WTC11 (cell line): ENCODE data around the gene TAAR2.

ENCODE experiments used
- CREB1 ChIP-seq: sonication (generic); formaldehyde crosslinking; IDR thresholded peaks from 2 replicates; pipeline ENCODE4 v1.8.0; 2023; ENCODE audit warnings: mild to moderate bottlenecking, missing genetic modification reagents
- CTCF ChIP-seq: fragments of 200-600 bp; IDR thresholded peaks from 2 replicates; pipeline ENCODE4 v1.8.0; 2022; ENCODE audit warnings: antibody characterized with exemption
- E2F1 ChIP-seq: sonication (generic); formaldehyde crosslinking; IDR thresholded peaks from 2 replicates; pipeline ENCODE4 v1.8.0; 2022; ENCODE audit warnings: mild to moderate bottlenecking, missing genetic modification reagents
- E2F4 ChIP-seq: sonication (generic); formaldehyde crosslinking; IDR thresholded peaks from 2 replicates; pipeline ENCODE4 v1.8.1; 2022; ENCODE audit warnings: low read depth, mild to moderate bottlenecking, moderate library complexity, missing genetic modification reagents, borderline replicate concordance
- GTF2I ChIP-seq: fragments of 250-450 bp; sonication (Bioruptor Pico); conservative IDR thresholded peaks from 2 replicates; pipeline ENCODE4 v1.4.0; 2021; ENCODE audit warnings: mild to moderate bottlenecking
- MLX ChIP-seq: sonication (generic); formaldehyde crosslinking; IDR thresholded peaks from 2 replicates; pipeline ENCODE4 v1.8.1; 2023; ENCODE audit warnings: mild to moderate bottlenecking, missing genetic modification reagents, moderate library complexity
- NR3C1 ChIP-seq: sonication (generic); formaldehyde crosslinking; conservative IDR thresholded peaks from 2 replicates; pipeline ENCODE4 v1.8.1; 2023; ENCODE audit warnings: low read depth, mild to moderate bottlenecking, missing genetic modification reagents
- RELA ChIP-seq: sonication (generic); formaldehyde crosslinking; IDR thresholded peaks from 2 replicates; pipeline ENCODE4 v1.8.1; 2022; ENCODE audit warnings: missing genetic modification reagents, mild to moderate bottlenecking, borderline replicate concordance
- TEAD4 ChIP-seq: sonication (generic); formaldehyde crosslinking; IDR thresholded peaks from 2 replicates; pipeline ENCODE4 v1.8.0; 2022; ENCODE audit warnings: mild to moderate bottlenecking, missing genetic modification reagents
- ZNF232 ChIP-seq: sonication (generic); formaldehyde crosslinking; IDR thresholded peaks from 2 replicates; pipeline ENCODE4 v1.8.0; 2022; ENCODE audit warnings: mild to moderate bottlenecking, missing genetic modification reagents
- ZNF512 ChIP-seq: sonication (generic); formaldehyde crosslinking; IDR thresholded peaks from 2 replicates; pipeline ENCODE4 v1.8.1; 2022; ENCODE audit warnings: missing genetic modification reagents, borderline replicate concordance

GRCh38 chr6:132584698-132585097 is 39.4 kb downstream of the TAAR2 start:
- no peak for TF ChIP-seq CTCF
- TF ChIP-seq RELA (CRISPR knock-in tag) = no peak
- no peak for TF ChIP-seq GTF2I (CRISPR knock-in tag)
- no peak for TF ChIP-seq E2F4 (CRISPR knock-in tag)
- TF ChIP-seq NR3C1 = no peak
- no peak for TF ChIP-seq ZNF512
- no peak for TF ChIP-seq TEAD4 (CRISPR knock-in tag)
- no peak for TF ChIP-seq MLX (CRISPR knock-in tag)
- TF ChIP-seq ZNF232 = no peak
- no peak for TF ChIP-seq E2F1
- no peak for TF ChIP-seq CREB1 (CRISPR knock-in tag)
